ENCODE results near the gene MTMR10.

Gene MTMR10

DNA sequence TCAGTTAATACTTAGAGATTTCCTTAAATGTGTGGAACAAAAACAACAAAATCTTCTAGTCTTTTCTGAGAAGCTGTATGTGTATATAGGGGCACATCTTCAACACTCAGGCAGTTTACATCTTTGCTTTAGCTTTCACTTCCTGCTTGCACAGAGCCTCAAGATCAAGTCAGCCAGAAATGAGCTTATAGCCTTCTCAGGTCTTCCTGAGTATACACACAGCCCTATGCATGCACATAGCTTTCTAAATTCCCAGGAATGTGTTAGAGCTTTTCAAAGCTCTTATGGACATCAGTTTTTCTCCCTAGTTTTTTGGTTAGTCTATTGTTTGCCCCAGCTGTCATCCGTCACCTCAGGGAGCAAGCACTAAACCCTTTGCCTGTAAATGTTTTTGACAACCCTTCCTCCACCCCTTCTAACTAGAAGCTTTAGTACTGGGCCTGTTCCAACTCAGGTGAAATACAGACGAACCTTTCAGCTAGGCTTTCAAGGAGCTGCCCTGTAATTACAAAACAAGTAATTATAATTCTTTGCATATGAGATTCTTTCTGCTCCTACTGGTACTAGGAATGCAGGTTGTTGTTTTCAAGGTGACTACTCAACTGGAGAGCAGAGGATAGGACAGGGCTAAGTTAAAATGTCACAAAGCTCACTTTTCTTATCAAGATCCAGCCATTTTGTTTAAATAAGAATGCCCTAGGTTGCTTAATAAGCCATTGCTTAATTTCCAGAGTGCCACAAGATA, 22.6 kb upstream of the MTMR10 start:
- no peak for DNase-seq

DNA sequence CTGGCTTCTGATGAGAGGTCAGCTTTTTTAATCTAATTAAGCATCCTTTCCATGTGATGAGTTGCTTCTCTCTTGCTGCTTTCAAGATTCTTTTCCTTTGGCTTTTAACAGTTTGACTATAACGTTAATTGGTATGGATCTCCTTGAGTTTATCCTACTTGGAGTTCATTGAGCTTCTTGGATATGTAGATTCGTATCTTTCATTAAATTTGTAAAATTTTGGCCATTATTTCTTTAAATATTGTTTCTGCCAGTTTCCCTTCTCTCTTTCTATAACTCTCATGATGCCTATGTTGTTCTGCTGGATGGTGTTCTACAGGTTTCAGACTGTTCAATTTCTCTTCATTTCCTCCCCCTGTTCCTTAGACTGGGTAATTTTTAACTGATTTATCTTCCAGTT, 21.0 kb upstream of the MTMR10 start:
- no peak for DNase-seq

DNA sequence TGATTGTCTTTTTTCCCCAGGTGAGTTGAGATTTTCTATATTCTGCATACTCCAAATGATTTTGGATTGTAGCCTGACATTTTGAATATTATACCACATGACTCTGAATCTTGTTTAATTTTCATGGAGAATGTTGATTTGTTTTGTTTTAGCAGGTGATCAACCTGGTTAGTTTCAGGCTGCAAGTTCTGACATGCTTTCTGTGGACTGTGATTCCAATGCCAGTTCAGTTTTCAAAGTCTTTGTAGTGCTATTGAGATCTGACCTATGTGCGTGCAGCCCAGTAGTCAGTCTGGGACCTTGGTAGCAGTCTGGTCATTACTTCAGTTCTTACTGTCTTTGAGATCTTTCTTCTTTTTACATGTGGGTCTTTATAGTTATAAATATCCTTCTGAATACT, 18.6 kb upstream of the MTMR10 start:
- no peak for DNase-seq

DNA sequence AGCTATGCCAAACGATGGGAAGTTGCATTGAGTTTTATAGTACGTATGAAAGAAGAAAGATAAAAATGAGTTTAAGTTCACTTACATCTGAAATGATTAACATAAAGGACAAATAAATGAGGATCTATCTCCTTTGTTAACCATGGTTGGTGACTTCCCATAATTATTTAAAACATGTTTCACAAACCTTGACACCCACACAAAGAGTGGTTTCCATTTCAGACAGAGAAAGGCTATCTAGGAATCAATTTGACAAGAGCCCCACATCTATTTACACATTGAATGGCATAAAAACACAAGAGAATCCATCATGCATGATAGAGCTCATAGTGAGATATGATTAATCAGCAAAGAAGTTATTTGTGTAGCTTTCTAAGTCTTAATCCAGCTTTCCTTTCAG, 14.2 kb upstream of the MTMR10 start:
- DNase-seq = no peak

DNA sequence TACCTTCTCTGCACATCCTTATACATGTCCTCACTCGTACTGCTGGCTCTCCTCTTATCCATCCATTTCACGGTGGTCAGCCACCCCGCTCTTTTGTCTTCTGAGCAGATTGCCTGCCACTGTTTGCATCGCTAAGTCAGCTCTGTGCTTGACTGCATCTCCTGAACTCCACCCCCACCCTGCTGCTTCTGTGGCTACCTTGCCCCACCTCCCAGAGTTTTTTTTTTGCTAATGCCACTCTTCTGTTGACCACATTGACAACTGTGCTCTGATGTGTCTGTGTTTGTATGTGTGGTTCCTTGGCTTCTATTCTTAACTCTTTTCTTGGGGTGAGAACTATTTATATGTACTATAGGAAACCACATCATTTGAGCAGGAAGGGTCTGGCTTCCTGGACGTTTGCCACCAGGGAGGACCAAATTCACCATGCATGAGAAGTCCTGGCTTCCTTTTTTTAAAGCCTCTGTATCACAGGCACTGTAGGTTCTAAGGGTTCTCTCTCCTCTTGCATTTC, 12.8 kb upstream of the MTMR10 start:
- no peak for DNase-seq

DNA sequence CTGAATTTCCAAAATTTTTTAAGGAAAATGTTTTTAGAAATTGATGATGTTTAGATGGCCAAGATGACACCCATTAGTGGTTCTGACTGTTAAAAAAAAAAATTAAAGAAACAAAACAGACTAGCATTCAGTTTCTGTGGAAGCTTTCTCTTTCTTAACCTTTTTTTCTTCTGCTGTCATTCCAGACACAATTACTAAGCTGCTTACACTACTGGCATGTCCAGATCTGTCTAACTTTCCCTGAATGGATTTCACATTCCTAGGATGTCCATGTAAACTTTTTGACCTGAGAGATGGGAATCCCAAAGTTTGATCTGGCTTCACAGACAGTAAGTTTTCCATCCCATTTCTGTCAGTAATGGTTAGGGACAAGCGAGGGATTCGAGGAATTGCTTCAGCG, 10.3 kb upstream of the MTMR10 start:
- DNase-seq = no peak

DNA sequence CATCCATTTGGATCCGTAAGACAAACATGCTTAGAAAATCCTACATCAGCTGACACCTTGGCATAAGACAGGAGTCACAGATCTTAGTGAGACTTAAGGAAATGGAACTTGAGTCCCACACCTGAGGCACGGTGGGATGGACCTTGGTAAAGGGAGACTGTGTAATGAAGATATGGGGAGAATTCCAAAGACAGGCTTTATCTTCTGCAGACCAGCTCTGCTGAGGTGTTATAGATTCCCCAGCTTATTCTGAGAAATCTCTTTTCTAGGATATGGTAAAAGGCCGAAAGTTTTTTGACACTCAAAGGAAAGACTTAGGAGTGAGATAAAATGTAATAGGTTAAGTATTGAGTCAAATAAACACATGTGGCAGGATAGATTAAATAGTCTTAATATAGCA, 8.3 kb upstream of the MTMR10 start:
- no peak for DNase-seq

DNA sequence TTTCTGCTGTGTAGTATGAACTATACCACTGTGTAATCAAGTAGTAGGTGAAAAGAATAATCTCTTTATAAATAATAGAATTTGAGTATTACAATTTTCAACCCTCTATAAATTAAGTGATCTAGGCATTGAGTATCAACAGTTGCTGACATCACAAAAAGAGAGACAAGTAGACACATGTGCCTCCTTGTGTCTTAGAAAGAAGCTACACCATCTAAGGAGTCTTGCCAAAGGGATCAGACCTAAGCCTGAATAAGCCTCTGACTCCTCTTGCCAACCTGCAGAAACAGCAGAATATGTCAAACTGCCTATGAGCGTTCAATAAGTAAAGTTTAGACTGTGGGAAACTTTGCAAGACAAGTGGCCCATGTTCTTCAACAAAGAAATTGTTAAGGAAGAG, 5.8 kb upstream of the MTMR10 start:
- DNase-seq = no peak

DNA sequence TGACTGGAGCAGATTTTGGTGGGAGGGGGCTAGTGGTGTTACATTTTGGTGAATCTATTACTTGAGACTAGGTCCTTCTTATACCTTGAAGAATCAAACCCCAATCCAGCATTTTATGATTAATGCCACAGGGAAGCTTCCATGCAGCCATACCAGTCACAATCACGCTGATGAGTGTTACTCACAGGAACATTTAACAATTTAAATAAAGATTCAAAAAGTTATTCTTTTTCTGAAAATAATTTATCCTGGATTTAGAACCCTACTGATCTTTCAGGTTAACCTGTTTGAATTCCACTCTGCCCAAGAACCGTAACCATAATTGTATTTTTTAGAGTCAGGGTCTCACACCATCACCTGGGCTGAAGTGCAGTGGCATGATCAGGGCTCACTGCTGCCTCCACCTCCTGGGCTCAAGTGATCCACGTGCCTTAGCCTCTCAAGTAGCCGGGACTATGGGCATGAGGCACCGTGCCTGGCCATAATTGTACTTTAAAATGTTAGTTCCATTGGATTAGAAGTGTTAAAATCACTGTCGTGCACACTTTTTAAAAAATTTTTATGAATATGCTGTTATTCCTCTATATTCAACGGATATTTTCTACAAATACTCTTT, 929 bp upstream of the MTMR10 start:
- no peak for DNase-seq

DNA sequence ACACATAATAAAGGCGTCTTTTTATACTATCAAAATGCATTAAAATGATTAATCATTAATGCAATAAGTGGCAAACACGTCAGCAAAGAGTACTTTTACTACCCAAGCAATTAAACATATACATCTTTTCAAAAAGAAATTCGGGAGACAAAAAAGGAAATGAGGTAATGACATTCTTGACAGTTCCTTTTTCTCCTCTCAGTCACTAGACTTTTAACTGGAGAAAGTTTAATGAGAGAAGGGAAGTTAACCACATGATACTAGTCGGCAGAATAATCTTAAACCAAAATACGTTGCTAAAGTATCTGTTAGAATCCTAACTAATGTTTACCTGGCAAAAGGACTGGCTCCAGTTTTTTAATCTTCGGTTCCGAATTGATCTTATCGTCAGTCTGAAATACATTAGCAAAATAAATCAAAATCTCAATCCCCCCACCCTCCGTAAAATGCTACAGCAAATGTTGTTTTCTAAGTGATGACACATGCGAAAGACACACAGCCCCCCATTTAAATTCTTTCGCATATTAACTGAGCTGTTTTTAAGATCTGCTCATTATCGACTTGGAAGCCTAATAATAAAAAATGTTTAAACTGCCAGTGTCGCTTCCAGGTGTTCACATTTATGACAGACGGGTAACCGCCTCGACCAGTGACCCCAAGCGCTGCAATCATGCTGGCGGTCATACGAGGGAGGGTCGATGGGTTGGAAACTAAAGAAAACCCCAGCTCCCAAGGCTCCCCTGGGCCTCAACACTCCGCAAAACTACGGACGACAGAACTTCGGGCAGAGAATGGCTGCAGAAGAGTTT, 778 bp downstream of the MTMR10 start:
- no peak for DNase-seq

DNA sequence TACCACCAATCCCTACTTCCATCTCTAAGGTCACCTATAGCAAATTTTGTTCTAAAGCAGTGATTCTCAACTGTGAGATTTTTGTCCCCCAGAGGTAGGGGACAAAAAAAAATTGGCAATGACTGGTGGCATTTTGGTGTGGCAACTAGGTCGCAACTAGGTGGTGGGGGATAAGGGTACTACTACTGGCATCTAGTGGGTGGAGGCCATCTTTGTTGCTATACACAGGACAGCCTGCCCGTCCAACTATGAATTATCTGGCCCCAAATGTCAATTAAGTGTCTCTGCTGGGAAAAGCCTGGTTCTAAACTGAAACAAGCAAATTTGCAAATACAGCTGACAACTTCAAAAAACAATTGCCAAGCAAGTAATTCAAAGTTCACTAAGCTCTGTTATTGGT, 1.4 kb downstream of the MTMR10 start:
- no peak for DNase-seq

DNA sequence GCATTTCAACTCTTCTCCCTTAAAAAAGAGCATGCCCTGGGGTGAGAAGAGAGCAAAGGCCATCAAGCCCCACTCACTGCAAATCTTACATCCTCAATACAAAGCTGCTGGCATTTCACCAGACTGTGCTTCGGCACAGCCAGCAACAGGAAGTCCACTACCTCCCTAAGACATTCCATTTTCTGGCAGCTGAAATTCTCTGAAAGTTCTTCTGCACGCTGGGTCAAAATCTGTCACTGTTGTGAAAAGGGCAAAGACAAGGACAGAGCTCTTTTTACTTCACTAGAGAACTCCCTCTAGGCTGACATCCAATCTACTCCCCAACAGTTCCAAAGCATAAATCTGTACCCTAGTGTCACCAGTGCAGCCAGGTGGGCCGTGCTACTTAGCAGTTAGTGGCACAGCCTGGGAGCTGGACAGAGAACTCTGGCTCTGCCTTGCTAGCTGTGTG, 6.3 kb downstream of the MTMR10 start:
- DNase-seq = peak; percentile 39

DNA sequence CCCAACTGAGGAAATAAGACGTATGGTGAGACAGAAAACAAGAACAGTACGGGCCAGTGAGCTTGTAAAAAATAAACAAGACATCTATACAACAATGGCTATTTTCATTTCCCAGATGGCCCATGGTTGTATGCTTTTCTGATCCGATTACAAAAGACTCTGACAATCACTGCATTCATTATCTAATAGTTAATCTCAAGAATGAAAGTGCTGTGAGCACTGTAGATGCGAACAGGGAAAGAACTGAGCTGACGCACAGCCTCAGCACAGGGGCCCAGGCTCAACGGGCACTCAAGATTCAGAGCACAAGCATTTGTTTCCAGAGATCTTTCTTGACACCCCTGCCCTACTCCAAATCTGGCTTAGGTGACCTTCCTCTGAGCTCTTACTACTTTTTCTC, 6.9 kb downstream of the MTMR10 start:
- DNase-seq = no peak

DNA sequence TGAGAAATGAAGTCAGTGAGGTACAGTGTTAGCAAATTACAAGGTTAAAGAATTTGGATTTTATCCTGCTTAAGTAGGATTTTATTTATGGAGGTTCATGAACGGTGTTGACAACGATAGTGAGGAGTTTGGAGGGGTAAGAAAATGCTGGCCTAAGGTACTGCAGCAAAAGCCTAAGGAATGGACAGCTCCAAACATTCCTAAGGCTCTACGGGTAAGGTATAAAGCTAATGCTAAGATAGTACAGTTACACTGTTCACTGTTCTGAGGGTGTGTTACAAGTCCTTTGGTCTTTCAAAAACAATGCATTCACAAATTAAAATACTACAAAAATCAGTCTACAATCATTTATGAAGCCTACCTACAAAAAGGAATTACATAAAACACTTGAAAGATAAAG, 7.3 kb downstream of the MTMR10 start:
- no peak for DNase-seq

DNA sequence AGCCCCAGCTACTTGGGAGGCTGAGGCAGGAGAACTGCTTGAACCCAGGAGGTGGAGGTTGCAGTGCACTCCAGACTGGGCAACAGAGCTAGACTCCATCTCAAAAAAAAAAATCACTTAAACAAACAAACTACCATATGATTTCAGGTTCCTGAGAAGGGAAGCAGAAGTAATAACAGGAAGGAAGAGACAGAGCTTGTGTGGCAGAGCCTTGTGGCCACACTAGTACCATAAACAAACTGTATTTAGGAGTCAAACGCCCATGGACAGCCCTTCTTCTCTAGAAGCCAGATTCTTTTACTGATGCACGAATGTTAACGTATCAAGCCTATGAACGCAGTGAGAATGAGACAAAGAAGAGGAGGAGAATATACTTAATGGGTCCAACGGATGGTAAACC, 12.0 kb downstream of the MTMR10 start:
- no peak for DNase-seq

DNA sequence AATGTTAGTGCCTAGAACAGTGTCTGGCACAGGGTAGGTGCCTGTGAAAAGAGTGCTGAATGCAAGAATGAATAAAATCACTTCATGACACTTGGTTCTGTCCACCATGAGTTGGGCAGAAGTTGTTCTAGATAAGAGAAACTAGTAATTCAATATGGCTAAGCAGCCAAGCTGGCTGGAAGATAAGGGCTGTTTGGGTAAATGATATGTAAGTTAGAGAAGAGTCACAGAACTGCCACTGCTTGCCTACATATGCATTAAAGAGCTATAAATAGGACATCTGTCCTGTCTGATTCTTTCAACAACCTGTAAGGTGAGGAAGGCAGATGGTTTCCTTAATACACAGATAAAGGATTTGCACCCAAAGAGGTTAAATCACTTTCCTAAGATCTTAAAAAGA, 13.1 kb downstream of the MTMR10 start:
- no peak for DNase-seq

DNA sequence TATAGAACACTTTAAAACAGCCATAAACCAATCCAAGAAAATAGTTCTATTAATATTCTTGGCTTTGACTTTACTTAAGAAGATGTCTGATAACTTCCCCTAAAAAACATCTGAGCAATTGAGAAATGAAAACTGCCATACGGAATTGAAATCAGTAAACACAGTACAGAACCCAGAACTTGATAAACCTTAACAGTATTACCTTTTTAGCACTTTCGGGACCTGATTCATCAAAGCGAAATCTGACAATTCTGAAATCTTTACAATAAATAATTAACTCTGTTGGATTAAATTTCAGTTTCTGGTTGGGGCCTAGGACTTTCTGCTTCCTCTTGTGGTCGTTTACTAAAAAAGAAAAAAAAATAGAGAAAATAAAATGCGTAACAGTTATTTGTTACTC, 17.3 kb downstream of the MTMR10 start:
- DNase-seq = no peak

DNA sequence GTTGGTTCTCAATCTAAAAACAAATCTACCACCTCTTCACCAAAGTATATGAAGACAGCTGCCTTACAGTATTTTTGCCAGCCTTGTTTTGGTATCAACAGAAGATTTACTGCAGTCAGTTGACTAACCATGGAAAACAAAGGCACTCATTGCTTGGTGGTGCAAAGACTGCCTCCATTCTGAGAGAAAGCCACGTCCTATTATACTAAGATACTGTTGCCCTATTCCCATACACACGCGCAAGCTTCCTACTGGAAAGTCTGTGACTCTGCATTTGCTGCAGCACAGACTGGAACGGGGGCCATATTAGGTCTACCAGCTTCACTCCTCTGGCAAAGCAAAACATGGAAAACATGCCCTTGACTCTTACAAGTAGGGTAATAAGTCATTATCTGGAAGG, 18.0 kb downstream of the MTMR10 start:
- no peak for DNase-seq

DNA sequence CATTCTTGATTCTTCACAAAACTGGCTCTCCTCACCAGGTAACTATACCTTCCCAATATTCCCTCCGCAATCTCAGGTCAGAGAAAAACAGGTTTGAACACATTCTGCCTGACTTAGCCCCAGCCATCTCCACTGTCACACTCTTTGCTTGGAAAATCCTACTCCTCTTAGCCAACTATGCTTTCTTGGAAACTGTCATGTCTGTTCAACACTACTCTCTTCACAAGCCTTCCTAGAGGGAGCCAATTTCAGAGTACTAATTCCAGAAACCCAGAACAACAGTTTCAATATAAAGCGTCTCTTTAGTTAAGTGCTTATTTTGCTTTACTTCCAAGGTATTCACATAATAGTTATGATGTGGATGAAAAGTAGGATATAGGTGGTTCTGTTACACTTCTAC, 21.7 kb downstream of the MTMR10 start:
- DNase-seq = no peak

DNA sequence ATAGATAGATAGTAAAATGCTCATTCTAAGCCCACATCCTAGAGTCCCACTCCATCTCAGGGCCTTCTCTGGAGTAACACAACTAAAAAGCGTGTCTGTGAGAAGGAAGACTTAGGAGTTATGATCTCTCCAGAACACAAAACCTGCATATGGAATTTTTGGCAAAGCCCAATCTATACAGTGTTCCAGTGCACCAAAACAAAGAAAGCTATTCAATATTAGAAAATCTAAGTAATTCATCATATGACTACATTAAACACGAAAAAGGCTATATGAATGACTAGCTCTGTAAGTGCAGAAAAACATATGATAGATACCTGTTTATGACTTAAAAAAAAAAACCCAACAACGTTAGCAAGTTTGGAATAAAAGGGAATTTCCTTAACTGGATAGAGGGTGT, 27.7 kb downstream of the MTMR10 start:
- DNase-seq = no peak

DNA sequence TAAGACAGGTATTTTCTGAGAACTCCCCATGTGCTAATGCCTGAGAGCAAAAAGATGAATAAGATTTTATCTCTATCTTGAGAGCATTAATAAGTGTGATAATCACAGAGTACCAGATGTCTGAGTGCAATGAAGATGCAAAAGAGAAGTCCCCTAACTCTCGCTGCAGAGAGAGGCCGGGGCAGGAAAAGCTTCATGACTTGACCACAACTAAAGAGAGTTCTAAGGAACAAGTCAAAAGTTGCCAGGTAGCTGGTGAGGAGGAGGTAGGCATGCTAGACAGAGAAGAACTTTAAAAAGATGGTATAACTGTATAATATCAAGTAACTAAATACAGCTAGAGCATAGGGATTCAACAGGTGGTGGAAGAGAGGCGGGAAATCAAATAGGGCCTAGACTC, 28.8 kb downstream of the MTMR10 start:
- no peak for DNase-seq

DNA sequence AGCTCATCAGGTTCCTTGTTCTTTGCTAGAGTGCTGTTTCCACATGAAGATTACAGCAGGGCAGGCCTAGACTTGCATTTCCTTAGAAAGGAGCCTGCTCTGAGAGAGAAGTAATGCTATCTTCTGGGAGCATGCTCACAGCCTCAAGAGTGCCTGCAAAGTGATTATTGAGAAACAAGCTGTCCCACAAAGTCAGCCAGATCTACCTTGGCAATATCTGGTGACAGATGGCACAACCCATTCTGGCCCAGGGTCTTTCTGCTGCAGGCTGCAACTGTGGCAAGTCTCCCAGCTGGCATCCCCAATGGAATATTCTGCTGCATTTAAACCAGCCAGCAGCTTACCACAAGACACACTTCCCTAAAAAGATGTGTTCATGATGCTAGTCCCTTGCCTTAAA, 29.3 kb downstream of the MTMR10 start:
- no peak for DNase-seq

DNA sequence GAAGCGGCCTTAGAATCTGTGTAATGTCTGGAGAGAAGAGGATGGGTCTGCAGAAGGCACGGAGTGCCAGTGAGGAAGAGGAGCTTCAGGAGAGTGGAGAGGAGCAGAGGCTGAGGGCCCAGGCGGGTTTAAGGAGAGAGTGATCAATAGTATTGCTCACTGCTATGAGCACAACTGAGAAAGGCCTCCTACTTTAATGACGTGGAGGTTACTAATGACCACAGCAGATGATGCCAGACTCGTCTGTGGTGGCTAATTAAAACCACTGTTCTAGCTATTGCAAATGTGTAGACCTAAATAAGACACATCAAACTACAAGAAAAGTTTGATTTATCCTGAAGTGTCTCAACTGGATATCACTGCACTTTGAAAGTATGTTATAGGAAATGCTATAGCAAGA, 33.2 kb downstream of the MTMR10 start:
- no peak for DNase-seq
